ENCODE measurements around the gene SFSWAP.

The SFSWAP gene

DNA sequence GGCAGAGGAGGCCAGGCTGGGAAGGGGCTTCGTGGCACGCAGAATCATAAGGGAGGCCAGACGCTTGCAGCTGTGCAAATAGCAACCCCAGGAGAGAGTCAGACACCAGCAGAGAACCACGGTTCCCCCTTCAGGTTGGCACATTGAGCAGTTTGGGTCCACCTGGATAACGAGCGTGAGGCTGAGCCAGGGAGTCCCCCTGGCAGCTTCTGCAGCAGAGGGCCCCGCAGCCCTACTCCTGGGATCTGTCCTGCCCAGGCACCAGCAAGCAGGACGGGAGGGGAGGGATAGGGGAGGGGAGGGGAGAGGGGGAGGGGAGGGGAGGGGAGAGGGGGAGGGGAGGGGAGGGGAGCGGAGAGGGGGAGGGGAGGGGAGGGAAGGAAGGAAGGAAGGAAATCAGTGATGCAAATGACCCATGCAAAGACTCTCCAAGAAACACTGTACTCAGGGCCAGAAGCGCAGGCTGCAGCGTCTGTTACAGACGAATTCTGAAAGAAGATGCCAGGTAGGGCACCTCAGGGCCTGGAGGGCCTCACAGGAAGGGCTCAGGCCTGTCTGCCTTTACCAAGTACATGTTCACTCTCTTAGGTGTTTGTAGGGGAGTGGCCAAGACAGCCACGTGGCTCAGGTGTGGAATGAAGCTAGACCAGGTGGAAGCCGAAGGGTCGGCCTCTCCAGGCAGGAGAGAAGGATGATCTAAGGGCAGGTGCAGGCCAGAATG is 85.0 kb downstream of the SFSWAP start:
- no peak for TF ChIP-seq ZFP3 (CRISPR knock-in tag; IDR thresholded peaks at IDR 0.05)
- TF ChIP-seq GLIS3 (CRISPR knock-in tag; IDR thresholded peaks at IDR 0.05): no peak
- TF ChIP-seq, protein P1, sequence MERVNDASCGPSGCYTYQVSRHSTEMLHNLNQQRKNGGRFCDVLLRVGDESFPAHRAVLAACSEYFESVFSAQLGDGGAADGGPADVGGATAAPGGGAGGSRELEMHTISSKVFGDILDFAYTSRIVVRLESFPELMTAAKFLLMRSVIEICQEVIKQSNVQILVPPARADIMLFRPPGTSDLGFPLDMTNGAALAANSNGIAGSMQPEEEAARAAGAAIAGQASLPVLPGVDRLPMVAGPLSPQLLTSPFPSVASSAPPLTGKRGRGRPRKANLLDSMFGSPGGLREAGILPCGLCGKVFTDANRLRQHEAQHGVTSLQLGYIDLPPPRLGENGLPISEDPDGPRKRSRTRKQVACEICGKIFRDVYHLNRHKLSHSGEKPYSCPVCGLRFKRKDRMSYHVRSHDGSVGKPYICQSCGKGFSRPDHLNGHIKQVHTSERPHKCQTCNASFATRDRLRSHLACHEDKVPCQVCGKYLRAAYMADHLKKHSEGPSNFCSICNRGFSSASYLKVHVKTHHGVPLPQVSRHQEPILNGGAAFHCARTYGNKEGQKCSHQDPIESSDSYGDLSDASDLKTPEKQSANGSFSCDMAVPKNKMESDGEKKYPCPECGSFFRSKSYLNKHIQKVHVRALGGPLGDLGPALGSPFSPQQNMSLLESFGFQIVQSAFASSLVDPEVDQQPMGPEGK (CRISPR knock-in tag; IDR thresholded peaks at IDR 0.05; ENCODE audit: borderline replicate concordance): no peak
- TF ChIP-seq, protein P2, sequence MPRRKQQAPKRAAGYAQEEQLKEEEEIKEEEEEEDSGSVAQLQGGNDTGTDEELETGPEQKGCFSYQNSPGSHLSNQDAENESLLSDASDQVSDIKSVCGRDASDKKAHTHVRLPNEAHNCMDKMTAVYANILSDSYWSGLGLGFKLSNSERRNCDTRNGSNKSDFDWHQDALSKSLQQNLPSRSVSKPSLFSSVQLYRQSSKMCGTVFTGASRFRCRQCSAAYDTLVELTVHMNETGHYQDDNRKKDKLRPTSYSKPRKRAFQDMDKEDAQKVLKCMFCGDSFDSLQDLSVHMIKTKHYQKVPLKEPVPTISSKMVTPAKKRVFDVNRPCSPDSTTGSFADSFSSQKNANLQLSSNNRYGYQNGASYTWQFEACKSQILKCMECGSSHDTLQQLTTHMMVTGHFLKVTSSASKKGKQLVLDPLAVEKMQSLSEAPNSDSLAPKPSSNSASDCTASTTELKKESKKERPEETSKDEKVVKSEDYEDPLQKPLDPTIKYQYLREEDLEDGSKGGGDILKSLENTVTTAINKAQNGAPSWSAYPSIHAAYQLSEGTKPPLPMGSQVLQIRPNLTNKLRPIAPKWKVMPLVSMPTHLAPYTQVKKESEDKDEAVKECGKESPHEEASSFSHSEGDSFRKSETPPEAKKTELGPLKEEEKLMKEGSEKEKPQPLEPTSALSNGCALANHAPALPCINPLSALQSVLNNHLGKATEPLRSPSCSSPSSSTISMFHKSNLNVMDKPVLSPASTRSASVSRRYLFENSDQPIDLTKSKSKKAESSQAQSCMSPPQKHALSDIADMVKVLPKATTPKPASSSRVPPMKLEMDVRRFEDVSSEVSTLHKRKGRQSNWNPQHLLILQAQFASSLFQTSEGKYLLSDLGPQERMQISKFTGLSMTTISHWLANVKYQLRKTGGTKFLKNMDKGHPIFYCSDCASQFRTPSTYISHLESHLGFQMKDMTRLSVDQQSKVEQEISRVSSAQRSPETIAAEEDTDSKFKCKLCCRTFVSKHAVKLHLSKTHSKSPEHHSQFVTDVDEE (CRISPR knock-in tag; IDR thresholded peaks at IDR 0.05): no peak
- no peak for TF ChIP-seq CREB5 (CRISPR knock-in tag; IDR thresholded peaks at IDR 0.05; ENCODE audit: low read depth)
- no peak for TF ChIP-seq ZNF70 (CRISPR knock-in tag; IDR thresholded peaks at IDR 0.05)
- no peak for TF ChIP-seq RARB (CRISPR knock-in tag; IDR thresholded peaks at IDR 0.05)
- TF ChIP-seq ZFP30 (CRISPR knock-in tag; IDR thresholded peaks at IDR 0.05): no peak
- TF ChIP-seq ZNF8 (CRISPR knock-in tag; IDR thresholded peaks at IDR 0.05): no peak
- TF ChIP-seq ZC3H10 (CRISPR knock-in tag; IDR thresholded peaks at IDR 0.05): no peak
- no peak for TF ChIP-seq TOX (CRISPR knock-in tag; IDR thresholded peaks at IDR 0.05; ENCODE audit: borderline replicate concordance)
- TF ChIP-seq POU6F1 (CRISPR knock-in tag; IDR thresholded peaks at IDR 0.05; ENCODE audit: borderline replicate concordance, low read depth): no peak
- no peak for TF ChIP-seq TCF4 (CRISPR knock-in tag; IDR thresholded peaks at IDR 0.05; ENCODE audit: borderline replicate concordance)
- no peak for TF ChIP-seq BACH2 (CRISPR knock-in tag; IDR thresholded peaks at IDR 0.05; ENCODE audit: borderline replicate concordance)
- no peak for TF ChIP-seq PPARA (CRISPR knock-in tag; IDR thresholded peaks at IDR 0.05; ENCODE audit: borderline replicate concordance)
- TF ChIP-seq CSDC2 (CRISPR knock-in tag; IDR thresholded peaks at IDR 0.05): no peak
- TF ChIP-seq ARNTL (CRISPR knock-in tag; IDR thresholded peaks at IDR 0.05; ENCODE audit: borderline replicate concordance, low read depth): no peak
- no peak for TF ChIP-seq OSR1 (CRISPR knock-in tag; IDR thresholded peaks at IDR 0.05)
- TF ChIP-seq ISL1 (CRISPR knock-in tag; IDR thresholded peaks at IDR 0.05): no peak
- no peak for TF ChIP-seq ZNF565 (CRISPR knock-in tag; conservative IDR thresholded peaks at IDR 0.05; ENCODE audit: low read depth)
- no peak for ATAC-seq

DNA sequence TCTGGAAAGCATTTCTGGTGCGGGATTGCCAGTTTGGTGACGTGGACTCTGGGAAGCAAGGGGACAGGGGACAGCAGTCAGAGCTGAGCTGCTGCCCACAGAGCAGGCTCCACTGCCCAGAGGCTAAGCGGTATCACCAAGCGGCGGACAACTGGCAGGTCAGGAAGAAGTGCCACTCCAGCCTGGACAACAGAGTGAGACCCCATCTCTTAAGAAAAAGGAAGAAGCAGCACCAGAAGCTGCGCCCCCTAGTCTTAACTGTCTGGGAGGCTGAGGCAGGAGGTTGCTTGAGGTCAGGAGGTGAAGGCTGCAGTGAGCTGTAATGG is 85.5 kb downstream of the SFSWAP start:
- TF ChIP-seq RARB (CRISPR knock-in tag; IDR thresholded peaks at IDR 0.05): no peak
- TF ChIP-seq, protein P1 (CRISPR knock-in tag; IDR thresholded peaks at IDR 0.05; ENCODE audit: borderline replicate concordance): no peak
- no peak for TF ChIP-seq CSDC2 (CRISPR knock-in tag; IDR thresholded peaks at IDR 0.05)
- no peak for TF ChIP-seq POU6F1 (CRISPR knock-in tag; IDR thresholded peaks at IDR 0.05; ENCODE audit: borderline replicate concordance, low read depth)
- TF ChIP-seq CREB5 (CRISPR knock-in tag; IDR thresholded peaks at IDR 0.05; ENCODE audit: low read depth): no peak
- no peak for TF ChIP-seq ZNF565 (CRISPR knock-in tag; conservative IDR thresholded peaks at IDR 0.05; ENCODE audit: low read depth)
- TF ChIP-seq ZC3H10 (CRISPR knock-in tag; IDR thresholded peaks at IDR 0.05): no peak
- TF ChIP-seq ARNTL (CRISPR knock-in tag; IDR thresholded peaks at IDR 0.05; ENCODE audit: borderline replicate concordance, low read depth): no peak
- no peak for TF ChIP-seq ESRRG (CRISPR knock-in tag; IDR thresholded peaks at IDR 0.05)
- TF ChIP-seq OSR1 (CRISPR knock-in tag; IDR thresholded peaks at IDR 0.05): no peak
- TF ChIP-seq PPARA (CRISPR knock-in tag; IDR thresholded peaks at IDR 0.05; ENCODE audit: borderline replicate concordance): no peak
- no peak for TF ChIP-seq BACH2 (CRISPR knock-in tag; IDR thresholded peaks at IDR 0.05; ENCODE audit: borderline replicate concordance)
- no peak for TF ChIP-seq GLIS3 (CRISPR knock-in tag; IDR thresholded peaks at IDR 0.05)
- no peak for TF ChIP-seq ZFP3 (CRISPR knock-in tag; IDR thresholded peaks at IDR 0.05)
- no peak for TF ChIP-seq ISL1 (CRISPR knock-in tag; IDR thresholded peaks at IDR 0.05)
- TF ChIP-seq SNAI2 (CRISPR knock-in tag; IDR thresholded peaks at IDR 0.05): no peak
- no peak for ATAC-seq

Data from SK-N-SH treated with all-trans-retinoic acid at 6 μM for 48 hours (cell line).